ENCODE data around the gene GSTA4. TPM values are rescaled to one million over a fixed set of nuclear protein-coding genes. Genes with fewer than 3 reads are reported as not detected.

Gene GSTA4, protein sequence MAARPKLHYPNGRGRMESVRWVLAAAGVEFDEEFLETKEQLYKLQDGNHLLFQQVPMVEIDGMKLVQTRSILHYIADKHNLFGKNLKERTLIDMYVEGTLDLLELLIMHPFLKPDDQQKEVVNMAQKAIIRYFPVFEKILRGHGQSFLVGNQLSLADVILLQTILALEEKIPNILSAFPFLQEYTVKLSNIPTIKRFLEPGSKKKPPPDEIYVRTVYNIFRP
- total RNA-seq, result 23.3 and 24.7 TPM in 2 replicates

DNA sequence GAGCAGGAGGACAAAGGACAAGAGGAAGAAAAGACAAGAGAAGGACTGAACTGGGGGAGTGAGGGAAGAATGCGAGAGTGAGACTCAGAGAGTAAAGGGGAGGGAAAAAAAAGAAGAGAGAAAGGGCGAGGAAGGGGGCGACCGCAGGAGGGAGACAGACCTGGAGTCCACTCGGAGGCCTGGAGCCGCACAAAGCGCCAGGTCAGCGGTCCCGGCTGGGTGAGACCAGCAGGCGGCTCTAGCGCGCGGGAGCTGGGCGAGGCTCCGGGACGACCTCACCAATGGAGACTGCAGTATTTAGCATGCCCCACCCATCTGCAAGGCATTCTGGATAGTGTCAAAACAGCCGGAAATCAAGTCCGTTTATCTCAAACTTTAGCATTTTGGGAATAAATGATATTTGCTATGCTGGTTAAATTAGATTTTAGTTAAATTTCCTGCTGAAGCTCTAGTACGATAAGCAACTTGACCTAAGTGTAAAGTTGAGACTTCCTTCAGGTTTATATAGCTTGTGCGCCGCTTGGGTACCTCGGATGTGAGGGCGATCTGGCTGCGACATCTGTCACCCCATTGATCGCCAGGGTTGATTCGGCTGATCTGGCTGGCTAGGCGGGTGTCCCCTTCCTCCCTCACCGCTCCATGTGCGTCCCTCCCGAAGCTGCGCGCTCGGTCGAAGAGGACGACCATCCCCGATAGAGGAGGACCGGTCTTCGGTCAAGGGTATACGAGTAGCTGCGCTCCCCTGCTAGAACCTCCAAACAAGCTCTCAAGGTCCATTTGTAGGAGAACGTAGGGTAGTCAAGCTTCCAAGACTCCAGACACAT is at the start of gene GSTA4:
GSTA4 (minus strand) TSS at position 196 of the 824 bp plus-strand sequence. CDS start 1,041 bp downstream, outside the sequence.

Other genes with a start within 250 kb of the GSTA4 start
- gene GSTA2, start 231.8 kb downstream of the GSTA4 start, total RNA-seq, result not detected in 2 replicates
- not detected in 2 replicates for gene GSTA1, start 191.5 kb downstream of the GSTA4 start, total RNA-seq
- not detected in 2 replicates for gene GSTA5, start 154.5 kb downstream of the GSTA4 start, total RNA-seq
- gene GSTA3, start 85.6 kb downstream of the GSTA4 start, total RNA-seq, result not detected in 2 replicates
- gene CILK1, start 66.5 kb upstream of the GSTA4 start, total RNA-seq, result 12.9 and 16.4 TPM in 2 replicates
- 42.4 and 44.5 TPM in 2 replicates for gene FBXO9, start 70.1 kb upstream of the GSTA4 start, total RNA-seq
- not detected in 2 replicates for gene GCM1, start 153.6 kb upstream of the GSTA4 start, total RNA-seq